Measurements from ENCODE around the gene ADGRF5. TPM values are rescaled to one million over a fixed set of nuclear protein-coding genes. Genes with fewer than 3 reads are reported as not detected.

ADGRF5 gene
- total RNA-seq, 4 donors from 2014 or later = 4.4 to 13.0 (median 8.4) TPM

DNA sequence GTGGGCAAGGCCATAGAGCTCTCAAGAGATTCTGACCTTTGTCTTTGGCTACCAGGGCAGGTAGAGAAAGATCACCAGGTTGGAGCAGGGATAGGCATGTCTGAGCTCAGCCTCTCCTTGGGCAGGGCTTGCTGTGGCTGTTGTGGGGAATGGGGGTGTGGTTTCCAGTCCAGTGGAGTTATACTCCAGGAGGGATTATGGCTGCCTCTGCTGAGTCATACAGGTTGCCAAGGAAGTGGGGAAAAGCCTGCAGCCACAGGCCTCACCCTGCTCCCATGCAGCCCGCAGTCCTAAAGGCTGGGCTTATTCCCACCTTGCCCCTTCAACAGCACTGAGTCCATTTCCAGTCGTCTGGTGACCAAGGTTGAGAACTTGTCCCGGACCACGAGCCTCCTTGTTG lies 106.6 kb downstream of the ADGRF5 start:
- H3K27me3 ChIP-seq = peaks cover 3% of the 10 kb centered on the region
- TF ChIP-seq POLR2AphosphoS5 (IDR thresholded peaks at IDR 0.05) (no peak), EP300 (IDR thresholded peaks at IDR 0.05) (no peak), CTCF (IDR thresholded peaks at IDR 0.05) (no peak)
- DNase-seq (ENCODE audit: low spot score in 2 of 2) = no peak
- no peak overlapping the region for H3K4me3 ChIP-seq
- H3K4me1 ChIP-seq = peaks cover 7% of the 10 kb centered on the region
- H3K27ac ChIP-seq = no peak overlapping the region
- H3K36me3 ChIP-seq = no peaks in the 10 kb centered on the region
- WGBS = 64% methylated on average over 4 of the region's 4 CpGs
- H3K9me3 ChIP-seq = no peaks in the 10 kb centered on the region

DNA sequence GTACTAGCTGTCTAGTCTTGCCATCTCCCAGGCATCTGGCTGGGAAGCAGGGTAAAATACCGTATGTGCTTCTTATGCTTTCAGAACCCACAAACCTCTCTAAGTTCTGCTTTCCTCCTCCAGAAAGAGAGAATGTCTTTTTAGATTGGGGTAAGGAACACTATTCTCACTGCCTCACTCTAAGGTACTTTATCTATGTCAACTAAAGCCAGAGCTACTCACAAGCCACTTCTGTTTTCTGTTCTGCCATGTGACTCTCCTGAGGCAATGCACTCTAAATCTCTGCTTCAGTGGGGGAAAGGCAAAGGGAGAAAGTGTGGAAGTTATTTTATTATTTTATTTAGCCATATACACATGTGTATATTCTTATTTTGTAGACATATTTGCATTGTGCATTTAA lies 112.9 kb downstream of the ADGRF5 start:
- Histone ChIP-seq H3K4me3 (no peak overlapping the region), H3K4me1 (no peaks in the 10 kb centered on the region), H3K9me3 (no peaks in the 10 kb centered on the region), H3K27ac (no peak overlapping the region), H3K27me3 (peaks cover 6% of the 10 kb centered on the region), H3K36me3 (no peaks in the 10 kb centered on the region)
- TF ChIP-seq CTCF (IDR thresholded peaks at IDR 0.05) (no peak), POLR2A (IDR thresholded peaks at IDR 0.05) (no peak), POLR2AphosphoS5 (IDR thresholded peaks at IDR 0.05) (no peak), EP300 (IDR thresholded peaks at IDR 0.05) (no peak)
- DNase-seq (ENCODE audit: low spot score in 2 of 2) = no peak
- WGBS = 27% methylated on average over 1 of the region's 1 CpG

Other genes with a start within 250 kb of the ADGRF5 start
- 1 to 10 TPM in 2 of 4 donors, under 1 TPM in 2; 0.49 to 1.8 (median 0.82) TPM for gene TDRD6, start 234.1 kb downstream of the ADGRF5 start, total RNA-seq
- gene PLA2G7, start 186.6 kb downstream of the ADGRF5 start, total RNA-seq = 1 to 10 TPM; 2.8 to 7.6 (median 4.5) TPM
- gene ANKRD66, start 175.0 kb downstream of the ADGRF5 start, total RNA-seq = not detected
- under 1 TPM in 2 of 4 donors, not detected in 2; 0.30 to 0.34 TPM for gene MEP1A, start 128.5 kb downstream of the ADGRF5 start, total RNA-seq
- under 1 TPM in 2 of 4 donors, not detected in 2; 0.31 to 0.42 TPM for gene ADGRF1, start 120.4 kb upstream of the ADGRF5 start, total RNA-seq